Measurements from ENCODE around the gene GLIS2.

DNA sequence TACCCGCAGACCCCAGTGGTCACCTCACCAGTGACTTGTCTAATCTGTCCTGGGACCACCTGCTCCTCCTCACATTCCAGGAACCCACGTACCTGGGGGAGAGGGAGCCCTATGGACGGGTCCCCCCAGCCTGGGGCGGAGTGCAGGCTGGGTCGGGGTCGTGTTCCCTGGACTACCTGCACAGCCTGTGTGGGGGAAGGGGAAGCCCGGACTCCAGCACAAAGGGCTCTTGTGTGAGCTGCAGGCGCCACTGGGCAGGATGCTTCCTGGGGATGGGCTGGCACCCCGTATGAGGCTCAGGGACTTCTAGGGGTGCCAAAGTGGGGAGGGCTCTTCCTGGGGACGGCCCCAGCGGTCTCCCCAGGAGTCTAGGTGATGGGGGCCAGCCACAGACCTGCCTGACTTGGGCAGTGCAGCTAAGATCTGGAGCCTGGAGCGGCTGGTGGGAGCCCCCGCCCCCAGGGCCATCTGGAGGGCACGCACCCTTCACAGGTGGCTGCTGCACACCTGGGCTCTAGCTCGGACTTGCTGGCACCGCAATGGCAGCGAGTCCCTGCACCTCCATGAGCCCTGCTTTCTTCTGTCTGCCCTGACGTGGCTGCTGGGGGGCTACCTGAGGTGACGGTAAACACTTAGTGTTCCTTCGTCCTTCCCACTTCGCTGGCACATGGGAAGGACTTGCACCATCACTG, 63.3 kb downstream of the GLIS2 start:
- TF ChIP-seq, protein P1, sequence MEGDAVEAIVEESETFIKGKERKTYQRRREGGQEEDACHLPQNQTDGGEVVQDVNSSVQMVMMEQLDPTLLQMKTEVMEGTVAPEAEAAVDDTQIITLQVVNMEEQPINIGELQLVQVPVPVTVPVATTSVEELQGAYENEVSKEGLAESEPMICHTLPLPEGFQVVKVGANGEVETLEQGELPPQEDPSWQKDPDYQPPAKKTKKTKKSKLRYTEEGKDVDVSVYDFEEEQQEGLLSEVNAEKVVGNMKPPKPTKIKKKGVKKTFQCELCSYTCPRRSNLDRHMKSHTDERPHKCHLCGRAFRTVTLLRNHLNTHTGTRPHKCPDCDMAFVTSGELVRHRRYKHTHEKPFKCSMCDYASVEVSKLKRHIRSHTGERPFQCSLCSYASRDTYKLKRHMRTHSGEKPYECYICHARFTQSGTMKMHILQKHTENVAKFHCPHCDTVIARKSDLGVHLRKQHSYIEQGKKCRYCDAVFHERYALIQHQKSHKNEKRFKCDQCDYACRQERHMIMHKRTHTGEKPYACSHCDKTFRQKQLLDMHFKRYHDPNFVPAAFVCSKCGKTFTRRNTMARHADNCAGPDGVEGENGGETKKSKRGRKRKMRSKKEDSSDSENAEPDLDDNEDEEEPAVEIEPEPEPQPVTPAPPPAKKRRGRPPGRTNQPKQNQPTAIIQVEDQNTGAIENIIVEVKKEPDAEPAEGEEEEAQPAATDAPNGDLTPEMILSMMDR (IDR thresholded peaks at IDR 0.05) = no peak
- TF ChIP-seq POLR2A (IDR thresholded peaks at IDR 0.05) = no peak
- no peak for TF ChIP-seq POLR2AphosphoS5 (IDR thresholded peaks at IDR 0.05)
- no peak for TF ChIP-seq EP300 (IDR thresholded peaks at IDR 0.05)

Measured in gastroesophageal sphincter (tissue), 3 donors.